C4-2B (cell line): Measurements from ENCODE around the gene CCDC27.

Source experiments
- CTCF ChIP-seq: fragments of 450-650 bp; conservative IDR thresholded peaks from 2 replicates; pipeline ENCODE4 v1.5.1; 2017; ENCODE audit warnings: mild to moderate bottlenecking
- ZFX ChIP-seq: fragments of 450-650 bp; IDR thresholded peaks from 2 replicates; pipeline ENCODE4 v1.6.1; 2017

- TF ChIP-seq CTCF, result no peak
- TF ChIP-seq ZFX, result no peak
These were observed 24.1 kb upstream of the CCDC27 start for GRCh38 chr1:3727825-3728776.
